Endothelial cell of umbilical vein (primary cell): ENCODE results near the gene CDC14B.

Experiments
- EZH2 ChIP-seq: IDR thresholded peaks from 2 replicates; pipeline ENCODE4 v1.6.1; 2012; ENCODE audit warnings: borderline replicate concordance, low read depth, mild to moderate bottlenecking, moderate library complexity, low read length, inconsistent platforms; ENCODE audit not compliant: severe bottlenecking
- POLR2AphosphoS5 ChIP-seq: IDR thresholded peaks from 2 replicates; pipeline ENCODE4 v1.6.1; 2012; ENCODE audit warnings: low read depth, mild to moderate bottlenecking, control low read depth, low read length, moderate library complexity; ENCODE audit not compliant: insufficient read depth
- TF ChIP-seq, protein P1 (sequence below), 2 donors: IDR thresholded peaks; 1 replicate in 1 of 2; 2 replicates in 1 of 2; pipeline ENCODE4 v1.5.1; 2011; ENCODE audit warnings: low read length in 2 of 2, mild to moderate bottlenecking in 2 of 2, moderate library complexity in 2 of 2, control low read depth in 1 of 2, inconsistent platforms in 1 of 2, low read depth in 1 of 2; ENCODE audit not compliant: insufficient read depth in 1 of 2; ENCODE audit errors: extremely low read depth in 1 of 2

DNA sequence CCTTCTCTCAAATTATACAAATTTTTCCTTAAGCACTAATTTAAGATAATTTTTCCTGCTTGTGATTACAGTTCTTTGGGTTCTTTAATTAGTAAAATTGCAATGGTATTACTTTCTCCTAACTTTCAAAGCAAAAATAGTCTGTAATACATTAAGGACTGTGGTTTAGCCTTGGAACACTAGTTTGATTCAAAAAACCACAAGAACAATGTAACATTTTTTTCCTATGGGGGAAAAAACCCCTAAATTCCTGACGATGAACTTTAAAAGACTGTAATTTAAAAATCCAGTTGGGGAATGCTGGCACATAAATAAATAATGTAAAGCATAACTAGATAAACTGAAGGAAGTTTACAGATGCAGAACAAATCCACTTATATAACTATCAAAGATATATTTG is 65.3 kb downstream of the CDC14B start:
- TF ChIP-seq POLR2AphosphoS5 = no peak
- TF ChIP-seq, protein P1, sequence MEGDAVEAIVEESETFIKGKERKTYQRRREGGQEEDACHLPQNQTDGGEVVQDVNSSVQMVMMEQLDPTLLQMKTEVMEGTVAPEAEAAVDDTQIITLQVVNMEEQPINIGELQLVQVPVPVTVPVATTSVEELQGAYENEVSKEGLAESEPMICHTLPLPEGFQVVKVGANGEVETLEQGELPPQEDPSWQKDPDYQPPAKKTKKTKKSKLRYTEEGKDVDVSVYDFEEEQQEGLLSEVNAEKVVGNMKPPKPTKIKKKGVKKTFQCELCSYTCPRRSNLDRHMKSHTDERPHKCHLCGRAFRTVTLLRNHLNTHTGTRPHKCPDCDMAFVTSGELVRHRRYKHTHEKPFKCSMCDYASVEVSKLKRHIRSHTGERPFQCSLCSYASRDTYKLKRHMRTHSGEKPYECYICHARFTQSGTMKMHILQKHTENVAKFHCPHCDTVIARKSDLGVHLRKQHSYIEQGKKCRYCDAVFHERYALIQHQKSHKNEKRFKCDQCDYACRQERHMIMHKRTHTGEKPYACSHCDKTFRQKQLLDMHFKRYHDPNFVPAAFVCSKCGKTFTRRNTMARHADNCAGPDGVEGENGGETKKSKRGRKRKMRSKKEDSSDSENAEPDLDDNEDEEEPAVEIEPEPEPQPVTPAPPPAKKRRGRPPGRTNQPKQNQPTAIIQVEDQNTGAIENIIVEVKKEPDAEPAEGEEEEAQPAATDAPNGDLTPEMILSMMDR (IDR thresholded peaks at IDR 0.05; ENCODE audit: extremely low read depth in 1 of 2, insufficient read depth in 1 of 2, low read depth in 1 of 2, low read length in 2 of 2) = no peak
- no peak for TF ChIP-seq EZH2
